Measurements from ENCODE around the gene FASLG.
A peak's percentile ranks its signal among the peaks of the same experiment; 100 is the strongest.

Gene FASLG

DNA sequence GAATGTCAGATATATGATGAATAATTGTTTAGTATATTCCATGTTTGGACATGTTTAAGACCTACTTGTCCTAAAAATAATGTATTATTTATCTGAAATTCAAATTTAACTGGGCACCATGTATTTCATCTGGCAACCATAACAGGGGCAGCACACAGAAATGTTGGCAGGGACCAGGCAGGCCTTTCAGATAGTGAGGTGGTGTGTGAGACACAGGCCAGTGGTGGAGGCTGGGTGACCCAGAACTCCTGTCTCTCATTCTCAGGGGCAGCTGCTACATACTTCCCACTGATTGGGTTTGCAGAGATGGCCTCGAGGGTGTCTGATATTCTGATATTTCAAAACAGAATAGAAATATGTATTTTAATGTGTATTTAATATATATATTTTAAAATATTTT lies 1.3 kb upstream of the FASLG start:
- no peak overlapping the region for H3K4me3 Mint-ChIP-seq
- peaks cover 7% of the 10 kb centered on the region for H3K27me3 Mint-ChIP-seq (ENCODE audit: low read depth)
- H3K9me3 Mint-ChIP-seq: peaks cover 5% of the 10 kb centered on the region
- peaks cover 4% of the 10 kb centered on the region for H3K36me3 Mint-ChIP-seq (ENCODE audit: low read depth)
- H3K27ac Mint-ChIP-seq: no peak overlapping the region
- peaks cover 53% of the 10 kb centered on the region for H3K4me1 Mint-ChIP-seq (ENCODE audit: low read depth)

DNA sequence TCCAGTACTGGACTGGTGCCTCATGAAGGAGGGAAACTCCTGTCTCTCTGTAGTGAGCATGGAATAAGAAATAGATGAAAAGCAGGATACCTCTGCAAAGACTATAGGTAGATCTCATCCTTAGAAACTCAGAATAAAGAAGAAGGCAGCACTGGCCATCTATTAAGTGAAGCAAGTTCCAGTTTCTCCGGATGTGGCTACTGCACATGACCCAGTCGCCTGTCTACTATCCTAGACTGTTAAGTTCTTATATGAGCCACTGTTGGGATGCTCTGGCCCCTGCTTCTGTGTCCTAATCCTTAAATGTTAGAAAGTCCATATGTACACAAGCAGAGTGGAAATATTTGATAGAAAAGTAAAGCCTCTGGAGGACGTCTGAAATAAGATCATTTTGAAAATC lies 2.2 kb downstream of the FASLG start:
- H3K4me3 Mint-ChIP-seq: peak overlapping the region; percentile 59
- peaks cover 28% of the 10 kb centered on the region for H3K36me3 Mint-ChIP-seq (ENCODE audit: low read depth)
- H3K4me1 Mint-ChIP-seq (ENCODE audit: low read depth): peaks cover 56% of the 10 kb centered on the region
- H3K9me3 Mint-ChIP-seq: peaks cover 5% of the 10 kb centered on the region
- H3K27me3 Mint-ChIP-seq (ENCODE audit: low read depth): peaks cover 4% of the 10 kb centered on the region
- peak overlapping the region; percentile 72 for H3K27ac Mint-ChIP-seq

DNA sequence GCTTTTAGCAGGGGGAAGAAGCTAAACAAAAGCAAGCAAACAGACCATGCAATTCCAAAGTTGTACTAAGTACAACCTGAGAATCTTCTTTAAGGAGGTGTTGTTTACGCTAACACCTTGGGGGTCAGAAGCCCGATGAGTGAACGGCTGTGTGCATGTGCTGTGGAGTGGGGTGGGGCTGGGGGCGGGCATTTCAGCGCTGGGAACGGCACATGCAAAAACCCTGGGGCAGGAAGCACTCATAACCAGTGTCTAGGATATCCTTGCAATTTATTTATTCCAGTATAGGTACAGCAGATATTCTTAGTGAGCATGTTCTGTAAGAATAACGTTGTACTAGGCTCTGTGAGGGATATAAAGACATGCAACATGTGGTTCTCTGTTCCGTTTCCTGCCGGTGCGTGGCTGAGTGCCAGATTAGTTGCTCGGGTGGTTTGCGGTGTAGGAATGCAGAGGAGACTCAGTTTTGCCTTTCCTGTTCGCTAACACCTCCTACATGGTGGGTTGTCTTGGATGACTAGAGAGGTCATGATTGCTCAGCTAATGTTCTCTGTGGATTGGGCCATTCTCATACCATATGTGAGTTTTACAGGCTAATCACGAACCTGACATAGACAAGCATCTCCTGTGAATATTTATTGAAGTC lies 3.7 kb downstream of the FASLG start:
- Mint-ChIP-seq H3K4me1 (ENCODE audit: low read depth) (peaks cover 55% of the 10 kb centered on the region), H3K36me3 (ENCODE audit: low read depth) (peaks cover 38% of the 10 kb centered on the region), H3K27ac (peak overlapping the region; percentile 91), H3K9me3 (peaks cover 5% of the 10 kb centered on the region), H3K4me3 (peak overlapping the region; percentile 59), H3K27me3 (ENCODE audit: low read depth) (peaks cover 4% of the 10 kb centered on the region)

DNA sequence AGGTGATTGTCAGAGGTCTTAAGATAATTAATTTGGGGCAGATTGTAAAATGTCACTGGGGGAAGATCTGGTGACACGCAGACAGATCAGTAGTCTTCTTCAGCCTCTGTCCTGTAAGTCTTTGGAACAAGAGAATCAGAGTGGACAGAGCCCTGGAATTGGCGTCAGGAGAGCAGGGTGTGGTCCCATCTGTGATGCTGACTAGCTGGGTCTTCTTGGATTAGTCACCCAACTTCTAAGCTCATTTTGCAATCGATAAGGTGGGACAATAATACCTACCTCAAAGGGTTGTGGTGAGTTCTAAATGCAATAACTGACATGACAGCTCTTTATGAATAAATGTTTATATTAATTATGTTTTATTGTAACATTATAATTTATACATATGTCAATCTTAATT lies 4.8 kb downstream of the FASLG start:
- peaks cover 56% of the 10 kb centered on the region for H3K4me1 Mint-ChIP-seq (ENCODE audit: low read depth)
- H3K27ac Mint-ChIP-seq: peak overlapping the region; percentile 91
- H3K4me3 Mint-ChIP-seq: peak overlapping the region; percentile 59
- H3K27me3 Mint-ChIP-seq (ENCODE audit: low read depth): peaks cover 4% of the 10 kb centered on the region
- peaks cover 44% of the 10 kb centered on the region for H3K36me3 Mint-ChIP-seq (ENCODE audit: low read depth)
- peaks cover 5% of the 10 kb centered on the region for H3K9me3 Mint-ChIP-seq

DNA sequence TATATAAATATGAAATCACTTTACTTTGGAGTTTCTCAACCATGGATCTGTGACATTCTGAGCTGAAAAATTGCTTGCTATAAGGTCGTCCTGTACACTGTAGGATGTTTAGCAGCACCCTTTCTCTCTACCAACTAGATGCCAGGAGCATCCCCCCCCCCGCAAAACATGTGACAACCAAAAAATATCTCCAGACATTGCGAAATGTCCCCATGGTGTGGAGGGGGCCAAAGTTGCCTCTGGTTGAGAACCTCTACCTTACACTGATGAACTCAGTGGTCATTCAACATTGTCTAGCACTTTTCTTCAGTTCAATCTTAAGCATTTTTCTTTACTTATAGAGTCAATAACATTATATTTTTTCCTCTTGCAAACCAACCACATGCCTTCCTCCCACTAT lies 9.2 kb downstream of the FASLG start:
- Mint-ChIP-seq H3K4me3 (no peak overlapping the region), H3K27me3 (ENCODE audit: low read depth) (no peaks in the 10 kb centered on the region), H3K9me3 (peaks cover 5% of the 10 kb centered on the region), H3K27ac (no peak overlapping the region), H3K36me3 (ENCODE audit: low read depth) (peaks cover 44% of the 10 kb centered on the region), H3K4me1 (ENCODE audit: low read depth) (peaks cover 46% of the 10 kb centered on the region)

DNA sequence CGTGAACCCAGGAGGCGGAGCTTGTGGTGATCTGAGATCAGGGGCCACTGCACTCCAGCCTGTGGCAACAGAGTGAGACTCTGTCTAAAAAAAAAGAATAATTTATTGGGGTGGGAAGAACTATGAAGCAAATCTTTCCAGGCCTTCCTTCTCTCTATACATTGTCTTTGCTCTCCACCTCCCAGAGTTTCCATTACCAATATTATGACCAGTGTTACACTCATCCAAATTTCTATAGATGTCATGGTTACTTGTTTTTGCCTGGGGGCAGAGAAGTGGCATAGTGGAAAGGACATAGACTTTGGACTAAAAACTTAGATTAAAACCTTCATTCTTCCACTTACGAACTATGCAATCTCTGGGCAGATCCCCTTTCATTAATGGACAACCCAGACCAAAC lies 10.1 kb downstream of the FASLG start:
- Mint-ChIP-seq H3K36me3 (ENCODE audit: low read depth) (peaks cover 38% of the 10 kb centered on the region), H3K27me3 (ENCODE audit: low read depth) (no peaks in the 10 kb centered on the region), H3K4me1 (ENCODE audit: low read depth) (peaks cover 44% of the 10 kb centered on the region), H3K27ac (no peak overlapping the region), H3K4me3 (no peak overlapping the region), H3K9me3 (peaks cover 5% of the 10 kb centered on the region)

DNA sequence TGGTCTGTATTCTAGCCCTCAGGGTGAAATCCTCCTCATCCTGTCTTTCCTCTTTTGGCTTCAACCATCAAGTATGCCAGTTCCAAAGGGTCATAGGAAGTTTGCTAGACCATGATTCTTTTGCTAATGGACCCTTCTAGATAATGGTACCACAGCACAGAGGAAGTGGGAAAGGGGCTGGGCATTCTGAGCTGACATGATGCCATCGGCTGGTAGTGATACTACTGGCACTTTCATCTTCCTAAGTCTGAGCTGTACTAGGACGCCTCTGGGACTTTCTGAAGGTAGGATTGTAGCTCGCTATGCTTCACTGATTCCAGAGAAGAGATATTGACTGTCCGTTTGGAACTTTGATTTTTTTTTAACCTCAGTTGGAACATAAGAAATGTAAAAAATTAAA lies 11.4 kb downstream of the FASLG start:
- H3K36me3 Mint-ChIP-seq (ENCODE audit: low read depth): peaks cover 29% of the 10 kb centered on the region

DNA sequence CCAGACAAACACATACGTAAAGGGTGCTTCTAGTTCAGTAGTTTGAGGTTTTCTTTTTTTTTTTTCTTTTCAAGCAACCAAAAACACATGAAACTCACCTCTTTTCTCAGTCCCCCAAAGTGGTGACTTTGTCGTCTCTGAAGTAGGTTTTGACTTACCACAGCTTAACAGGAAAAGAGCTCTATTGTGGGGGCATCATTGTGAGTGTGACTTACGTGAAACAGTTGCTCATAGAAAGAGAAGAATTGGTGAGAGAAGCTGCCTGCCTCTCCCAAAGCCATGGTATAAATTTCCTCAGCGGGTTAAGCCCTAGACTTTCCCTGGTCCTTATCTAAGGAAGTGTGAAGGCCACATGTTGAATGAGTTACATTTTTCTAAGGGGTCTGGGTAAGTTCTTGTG lies 11.9 kb downstream of the FASLG start:
- Mint-ChIP-seq H3K4me1 (ENCODE audit: low read depth) (peaks cover 56% of the 10 kb centered on the region), H3K27ac (peak overlapping the region; percentile 37), H3K4me3 (no peak overlapping the region), H3K27me3 (ENCODE audit: low read depth) (no peaks in the 10 kb centered on the region), H3K9me3 (no peaks in the 10 kb centered on the region), H3K36me3 (ENCODE audit: low read depth) (peaks cover 26% of the 10 kb centered on the region)

More for the DNA sequence above, 11.4 kb downstream of the FASLG start:
- Mint-ChIP-seq H3K9me3 (no peaks in the 10 kb centered on the region), H3K27ac (peak overlapping the region; percentile 75), H3K27me3 (ENCODE audit: low read depth) (no peaks in the 10 kb centered on the region), H3K4me1 (ENCODE audit: low read depth) (peaks cover 51% of the 10 kb centered on the region), H3K4me3 (peak overlapping the region; percentile 32)

DNA sequence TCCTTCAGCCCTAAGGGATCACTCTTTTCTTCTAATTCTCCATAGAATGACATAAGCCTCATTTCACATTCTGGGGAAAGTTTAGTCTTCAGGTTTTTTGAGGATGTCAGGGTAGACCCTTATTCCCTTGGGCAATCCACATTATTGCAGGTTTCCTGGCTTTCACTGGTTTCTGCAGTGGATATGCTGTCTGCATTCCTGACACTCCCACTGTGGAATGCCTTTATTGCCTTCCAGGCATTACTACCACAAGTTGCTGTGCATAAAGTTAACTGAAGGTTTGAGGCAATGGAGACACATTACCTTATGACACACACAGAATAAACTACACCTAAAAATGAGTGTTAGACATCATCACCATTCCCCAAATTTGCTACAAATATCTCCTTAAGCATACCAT lies 12.7 kb downstream of the FASLG start:
- Mint-ChIP-seq H3K9me3 (no peaks in the 10 kb centered on the region), H3K27ac (peak overlapping the region; percentile 13), H3K4me3 (no peak overlapping the region), H3K27me3 (ENCODE audit: low read depth) (no peaks in the 10 kb centered on the region), H3K4me1 (ENCODE audit: low read depth) (peaks cover 62% of the 10 kb centered on the region), H3K36me3 (ENCODE audit: low read depth) (peaks cover 19% of the 10 kb centered on the region)

DNA sequence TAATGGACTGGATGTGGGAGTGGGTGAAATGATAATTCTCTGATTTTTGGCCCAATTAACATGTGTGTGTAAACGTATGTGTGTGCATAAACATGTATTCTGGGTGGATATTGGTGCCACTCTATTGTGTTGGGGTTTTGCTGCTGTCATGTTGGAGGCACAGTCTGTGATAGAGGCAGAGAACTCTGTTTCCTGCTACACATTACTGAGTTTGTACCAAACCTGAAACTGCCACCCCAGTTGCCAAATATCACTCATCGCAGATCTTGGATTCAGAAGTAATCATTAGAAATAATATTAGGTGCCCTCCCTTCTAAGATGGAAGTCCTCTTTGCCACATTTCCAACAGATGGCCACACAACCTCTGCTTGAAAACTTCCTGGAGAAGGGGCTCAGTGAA lies 13.8 kb downstream of the FASLG start:
- Mint-ChIP-seq H3K27me3 (ENCODE audit: low read depth) (no peaks in the 10 kb centered on the region), H3K36me3 (ENCODE audit: low read depth) (peaks cover 12% of the 10 kb centered on the region), H3K4me3 (no peak overlapping the region), H3K9me3 (no peaks in the 10 kb centered on the region), H3K4me1 (ENCODE audit: low read depth) (peaks cover 66% of the 10 kb centered on the region), H3K27ac (no peak overlapping the region)

DNA sequence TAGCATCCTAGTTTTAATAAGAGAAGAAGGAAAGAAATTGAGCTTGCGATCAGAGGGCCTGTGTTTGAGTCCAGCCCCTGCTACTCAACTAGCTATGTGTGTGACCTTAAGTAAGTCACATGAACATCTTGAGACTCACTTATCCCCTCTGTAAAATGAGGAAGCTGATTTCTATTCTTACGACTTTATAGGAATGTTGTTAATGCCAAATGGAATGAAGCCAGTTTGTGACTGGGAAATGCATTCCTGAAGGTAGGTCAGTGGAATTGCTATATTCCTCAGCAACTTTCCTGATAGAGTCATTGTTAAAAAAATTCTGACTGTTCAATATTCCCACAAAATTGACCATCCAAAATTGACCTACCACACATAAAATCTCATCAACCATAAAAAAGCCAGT lies 14.9 kb downstream of the FASLG start:
- Mint-ChIP-seq H3K9me3 (peaks cover 2% of the 10 kb centered on the region), H3K4me1 (ENCODE audit: low read depth) (peaks cover 65% of the 10 kb centered on the region), H3K27ac (no peak overlapping the region), H3K27me3 (ENCODE audit: low read depth) (no peaks in the 10 kb centered on the region), H3K36me3 (ENCODE audit: low read depth) (peaks cover 7% of the 10 kb centered on the region), H3K4me3 (no peak overlapping the region)

DNA sequence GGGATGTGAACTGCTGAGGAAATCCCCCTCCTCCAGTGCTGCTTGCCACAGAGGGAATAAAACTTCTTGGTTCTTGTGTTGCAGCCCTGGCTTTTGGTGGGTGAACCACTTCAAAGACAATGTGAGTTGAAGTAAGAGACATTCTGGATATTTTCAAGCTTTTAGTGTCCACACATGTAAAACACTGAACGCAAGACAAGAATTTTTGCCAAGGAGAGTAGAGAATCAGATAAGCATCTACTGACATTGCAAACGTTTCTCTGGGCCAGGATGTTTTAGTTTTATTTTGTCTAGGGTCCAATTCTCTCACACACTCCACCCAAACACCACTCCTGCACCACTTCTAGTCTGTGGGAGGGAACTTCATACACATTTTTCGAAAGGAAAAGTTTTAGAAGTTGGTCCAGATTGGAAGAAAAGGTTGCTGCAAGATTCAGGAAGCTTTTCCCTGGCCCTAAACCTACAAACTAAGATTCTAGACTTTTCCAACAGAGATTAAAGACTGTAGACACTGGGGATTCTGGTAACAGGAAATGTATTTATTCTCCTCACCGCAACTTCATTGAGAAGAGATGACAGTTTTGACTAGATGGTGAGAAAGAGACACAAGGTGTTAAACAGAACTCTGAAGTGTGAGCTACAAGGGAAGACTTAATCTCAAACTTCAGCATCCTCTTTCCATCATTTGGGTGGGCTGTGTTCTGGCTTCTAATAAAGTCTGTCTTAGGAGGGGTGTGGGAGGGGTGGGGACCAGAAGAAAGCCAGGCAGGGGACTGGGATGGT lies 16.1 kb downstream of the FASLG start:
- Mint-ChIP-seq H3K36me3 (ENCODE audit: low read depth) (peaks cover 2% of the 10 kb centered on the region), H3K9me3 (peaks cover 2% of the 10 kb centered on the region), H3K27ac (peak overlapping the region; percentile 79), H3K4me1 (ENCODE audit: low read depth) (peaks cover 67% of the 10 kb centered on the region), H3K4me3 (peak overlapping the region; percentile 36), H3K27me3 (ENCODE audit: low read depth) (no peaks in the 10 kb centered on the region)

DNA sequence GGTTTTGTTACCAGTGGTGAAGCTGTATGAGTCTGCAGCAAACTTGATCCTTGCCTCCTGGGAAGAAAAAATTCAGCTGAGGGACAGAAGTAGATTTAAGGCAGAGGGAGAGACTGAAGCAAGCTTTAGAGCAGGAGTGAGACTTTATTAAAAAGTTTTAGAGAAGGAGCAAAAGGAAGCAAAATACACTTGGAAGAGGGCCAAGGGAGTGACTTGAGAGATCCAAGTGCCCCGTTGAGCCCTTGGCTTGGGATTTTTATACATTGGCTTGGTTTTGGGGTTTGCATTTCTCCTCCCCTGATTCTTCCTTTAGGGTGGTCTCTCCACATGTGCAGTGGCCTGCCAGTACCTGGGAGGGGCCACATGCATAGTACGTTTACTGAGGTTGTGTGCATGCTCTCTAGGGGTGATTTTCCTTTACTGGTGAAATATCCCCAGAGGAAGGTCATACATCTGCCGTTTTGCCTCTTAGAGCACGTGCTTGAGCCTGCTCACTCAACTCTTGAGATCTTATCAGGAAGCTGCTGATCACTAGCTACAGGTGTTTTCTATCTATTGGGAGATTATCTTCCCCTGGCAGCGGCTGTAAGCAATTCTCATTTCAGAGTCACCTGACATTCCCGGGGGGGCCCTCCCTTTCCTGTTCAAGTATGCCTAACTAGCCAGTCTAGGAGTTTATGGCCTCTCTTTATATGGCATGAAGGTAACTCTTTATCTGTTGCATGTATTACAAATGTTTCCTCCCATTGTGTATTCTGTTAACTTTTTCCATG lies 20.3 kb downstream of the FASLG start:
- peaks cover 7% of the 10 kb centered on the region for H3K9me3 Mint-ChIP-seq
- peaks cover 7% of the 10 kb centered on the region for H3K27me3 Mint-ChIP-seq (ENCODE audit: low read depth)
- no peak overlapping the region for H3K27ac Mint-ChIP-seq
- H3K4me3 Mint-ChIP-seq: no peak overlapping the region
- H3K4me1 Mint-ChIP-seq (ENCODE audit: low read depth): peaks cover 44% of the 10 kb centered on the region
- peaks cover 8% of the 10 kb centered on the region for H3K36me3 Mint-ChIP-seq (ENCODE audit: low read depth)

DNA sequence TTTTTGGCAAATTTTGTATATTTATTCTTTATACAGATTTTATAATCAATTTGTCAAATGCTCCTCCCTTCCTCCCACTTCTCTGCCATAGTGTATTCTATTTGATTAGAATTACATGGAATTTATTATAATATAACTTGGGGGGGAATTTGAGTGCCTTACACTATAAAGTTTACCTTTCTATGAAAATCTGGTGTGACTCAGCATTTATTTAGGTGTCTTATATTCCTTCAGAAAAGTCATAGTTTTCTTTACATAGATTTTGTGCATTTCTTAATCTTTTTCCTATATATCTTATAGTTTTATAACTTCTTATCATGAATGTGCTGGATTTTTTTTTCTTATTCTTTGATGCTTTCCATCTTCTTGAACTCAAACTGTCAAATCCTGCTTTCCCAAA lies 21.3 kb downstream of the FASLG start:
- Mint-ChIP-seq H3K27me3 (ENCODE audit: low read depth) (peaks cover 7% of the 10 kb centered on the region), H3K36me3 (ENCODE audit: low read depth) (peaks cover 10% of the 10 kb centered on the region), H3K4me1 (ENCODE audit: low read depth) (peaks cover 35% of the 10 kb centered on the region), H3K9me3 (peaks cover 15% of the 10 kb centered on the region), H3K4me3 (no peak overlapping the region), H3K27ac (no peak overlapping the region)

All from T-helper 1 cell treated with Interleukin-12 subunit alpha and Interleukin-12 subunit beta and Interleukin-4 antibody, amounts not matched to agents 30 μg/mL and 1 μg/mL, for 36 hours (primary cell).